GM12878 (cell line): ENCODE results near the gene NEUROG2. TPM values are rescaled to one million over a fixed set of nuclear protein-coding genes. Genes with fewer than 3 reads are reported as not detected.

Source experiments
- ATAC-seq: fragments of 200-7000 bp; cut with Tn5 transposase; 3 replicates; pipeline ENCODE4 v1.9.1; 2020; ENCODE audit warnings: mild to moderate bottlenecking, moderate library complexity
- BruUV-seq: library from RNA; stranded (reverse); fragments of 400-500 nt; replicated peaks from 2 replicates; lab custom pipeline; 2021; lab: Mats Ljungman, UMichigan
- CTCF ChIA-PET: fragments of 300-600 bp; sonication (Branson Sonifier 250); formaldehyde crosslinking; extraction: SDS; loops from one replicate; lab custom pipeline; 2021; ENCODE audit warnings: inconsistent platforms; lab: Yijun Ruan, JAX
- POLR2A ChIA-PET: fragments of 350-600 bp; formaldehyde crosslinking; extraction: SDS; loops from one replicate; lab custom pipeline; 2021; ENCODE audit warnings: inconsistent platforms; lab: Charles Lee
- RAD21 ChIA-PET: fragments of 300-600 bp; sonication (Branson Sonifier 250); formaldehyde crosslinking; loops from one replicate; lab custom pipeline; 2023; ENCODE audit warnings: antibody characterized with exemption; ENCODE audit not compliant: unreplicated experiment; lab: Charles Lee
- SMC1A ChIA-PET: fragments of 300-600 bp; sonication (Branson Sonifier 250); formaldehyde crosslinking; loops from one replicate; lab custom pipeline; 2023; ENCODE audit not compliant: unreplicated experiment, uncharacterized antibody; lab: Charles Lee
- DNase-seq: peaks from one replicate; pipeline ENCODE4 v3.0.0-alpha.2; 2011; ENCODE audit warnings: low read depth, low spot score
- FAIRE-seq: peaks from 3 replicates; lab custom pipeline; 2011; peaks lifted over from hg19 to GRCh38; lab: Jason Lieb, UNC
- H2AFZ ChIP-seq: 2 replicates; pipeline ENCODE4 v1.6.0; 2011; ENCODE audit warnings: low read depth, low read length, control low read depth; ENCODE audit not compliant: control insufficient read depth
- H3K27ac ChIP-seq: 2 replicates; pipeline ENCODE4 v1.5.1; 2011; ENCODE audit warnings: control low read depth; ENCODE audit not compliant: control insufficient read depth, insufficient read depth
- H3K27me3 ChIP-seq, 2 experiments: replicated peaks in 1 of 2; 2 replicates each; pipeline versions ENCODE4 v1.6.0 to v1.6.1; 2011; ENCODE audit warnings: low read length in 1 of 2; ENCODE audit not compliant: control insufficient read depth in 2 of 2, insufficient read depth in 2 of 2
- H3K36me3 ChIP-seq, 2 experiments: 2 replicates each; pipeline ENCODE4 v1.5.1; 2011; ENCODE audit warnings: low read length in 1 of 2; ENCODE audit not compliant: control insufficient read depth in 2 of 2, insufficient read depth in 2 of 2
- H3K4me1 ChIP-seq: 2 replicates; pipeline ENCODE4 v1.6.1; 2011; ENCODE audit warnings: mild to moderate bottlenecking, low read length, moderate library complexity, mixed read lengths; ENCODE audit not compliant: control insufficient read depth, insufficient read depth
- H3K4me2 ChIP-seq: 2 replicates; pipeline ENCODE4 v1.6.0; 2011; ENCODE audit warnings: control low read depth; ENCODE audit not compliant: control insufficient read depth, insufficient read depth
- H3K4me3 ChIP-seq: fragments of 200-600 bp; sonication (generic); 2 replicates; pipeline ENCODE4 v1.5.1; 2016
- H3K79me2 ChIP-seq: 2 replicates; pipeline ENCODE4 v1.6.0; 2011; ENCODE audit warnings: low read length; ENCODE audit not compliant: control insufficient read depth, insufficient read depth
- H3K9ac ChIP-seq: 2 replicates; pipeline ENCODE4 v1.8.0; 2011; ENCODE audit warnings: low read length, control low read depth, mixed read lengths; ENCODE audit not compliant: control insufficient read depth, insufficient read depth
- H3K9me3 ChIP-seq: replicated peaks from 3 replicates; pipeline ENCODE4 v1.5.1; 2011; ENCODE audit warnings: mild to moderate bottlenecking, low read length; ENCODE audit not compliant: control insufficient read depth, insufficient read depth
- H4K20me1 ChIP-seq: 2 replicates; pipeline ENCODE4 v1.6.0; 2011; ENCODE audit not compliant: control insufficient read depth, insufficient read depth
- BACH1 ChIP-seq: fragments of 450-650 bp; IDR thresholded peaks from 2 replicates; pipeline ENCODE4 v1.6.1; 2017; ENCODE audit warnings: mild to moderate bottlenecking, borderline replicate concordance
- CREM ChIP-seq: IDR thresholded peaks from 2 replicates; pipeline ENCODE4 v1.6.1; 2014; ENCODE audit warnings: antibody characterized with exemption, low read depth
- DPF2 ChIP-seq: fragments of 450-650 bp; IDR thresholded peaks from 2 replicates; pipeline ENCODE4 v1.6.1; 2017; ENCODE audit warnings: mild to moderate bottlenecking
- IKZF1 ChIP-seq: fragments of 450-650 bp; conservative IDR thresholded peaks from 2 replicates; pipeline ENCODE4 v1.6.1; 2017; ENCODE audit warnings: antibody characterized with exemption, mild to moderate bottlenecking
- IRF4 ChIP-seq: IDR thresholded peaks from 2 replicates; pipeline ENCODE4 v1.6.1; 2011; ENCODE audit warnings: low read depth, low read length
- IRF5 ChIP-seq: fragments of 450-650 bp; IDR thresholded peaks from 2 replicates; pipeline ENCODE4 v1.6.1; 2017; ENCODE audit warnings: borderline replicate concordance
- KLF5 ChIP-seq: fragments of 450-650 bp; IDR thresholded peaks from 2 replicates; pipeline ENCODE4 v1.6.1; 2014; ENCODE audit warnings: mild to moderate bottlenecking; ENCODE audit not compliant: partially characterized antibody
- MEF2A ChIP-seq: IDR thresholded peaks from 2 replicates; pipeline ENCODE4 v1.6.1; 2011; ENCODE audit warnings: low read depth, mild to moderate bottlenecking, low read length, moderate library complexity; ENCODE audit not compliant: insufficient read depth
- MYC ChIP-seq: IDR thresholded peaks from 2 replicates; pipeline ENCODE4 v1.6.1; 2011; ENCODE audit warnings: mild to moderate bottlenecking, low read length, moderate library complexity, inconsistent platforms; ENCODE audit not compliant: insufficient read depth, insufficient replicate concordance, insufficient read length, severe bottlenecking
- NFYA ChIP-seq: IDR thresholded peaks from 2 replicates; pipeline ENCODE4 v1.6.1; 2011; ENCODE audit warnings: low read depth, mild to moderate bottlenecking, low read length, improper control_type of control experiment, borderline replicate concordance
- NR2C2 ChIP-seq: IDR thresholded peaks from 2 replicates; pipeline ENCODE4 v1.6.1; 2011; ENCODE audit warnings: borderline replicate concordance, low read depth; ENCODE audit not compliant: control insufficient read depth, insufficient read length
- RFX5 ChIP-seq: IDR thresholded peaks from 2 replicates; pipeline ENCODE4 v1.6.1; 2011; ENCODE audit warnings: low read depth, low read length, improper control_type of control experiment
- STAT1 ChIP-seq: fragments of 450-650 bp; conservative IDR thresholded peaks from 2 replicates; pipeline ENCODE4 v1.6.1; 2014; ENCODE audit warnings: antibody characterized with exemption, mild to moderate bottlenecking
- WGBS: methylation state at CpG from one replicate; pipeline ENCODE4 v1.1.6; 2016; ENCODE audit warnings: low lambda C conversion rate; ENCODE audit not compliant: insufficient replicate concordance, insufficient coverage; ENCODE audit errors: missing lambda C conversion rate; 5-methylcytosine and 5-hydroxymethylcytosine counted together
- in situ Hi-C: fragments of 300-500 bp; cut with MboI; formaldehyde crosslinking; loops from 9 replicates; pipeline ENCODE4 v1.14.3; 2018; ENCODE audit warnings: mixed read lengths
- intact Hi-C: fragments of 100-400 bp; cut with micrococcal nuclease; formaldehyde crosslinking; loops from one replicate; pipeline ENCODE4 v1.14.2; 2022; ENCODE audit not compliant: unreplicated experiment
- polyA plus RNA-seq, 11 experiments: library from polyadenylated mRNA; depleted of rRNA in 4 of 11; unstranded in 6 of 11; stranded (reverse) in 5 of 11; fragments of >200 nt; fragmentation: Nextera tagmentation in 4 of 11; fragmentation: Illumina TruSeq in 1 of 11; extraction: Ambion mirVana in 4 of 11; extraction: Trizol in 1 of 11; gene quantifications; 1 replicate in 1 of 11; 2 replicates in 10 of 11; pipeline versions ENCODE4 v1.2.1 to v1.2.3, GENCODE V29; 2011 to 2016; ENCODE audit warnings: inconsistent platforms in 2 of 11, missing spikeins in 2 of 11, low read depth in 1 of 11
- total RNA-seq, 4 experiments: library from RNA; depleted of rRNA in 3 of 4; stranded (reverse); fragments of >200 nt in 3 of 4; fragmentation: Illumina TruSeq in 1 of 4; extraction: Trizol in 1 of 4; gene quantifications; 2 replicates each; pipeline versions ENCODE4 v1.2.1 to v1.2.3, GENCODE V29; 2013 to 2021
- TF ChIP-seq, protein P1 (sequence below): fragments of 450-650 bp; IDR thresholded peaks from 2 replicates; pipeline ENCODE4 v1.6.1; 2017; ENCODE audit warnings: low read depth, mild to moderate bottlenecking, moderate library complexity
- TF ChIP-seq, protein P2 (sequence below): IDR thresholded peaks from 2 replicates; pipeline ENCODE4 v1.6.1; 2011; ENCODE audit warnings: borderline replicate concordance, low read depth, mild to moderate bottlenecking, moderate library complexity, mixed read lengths, low read length; ENCODE audit not compliant: insufficient read depth; ENCODE audit errors: extremely low read length
- TF ChIP-seq, protein P3 (sequence below): IDR thresholded peaks from 2 replicates; pipeline ENCODE4 v1.6.1; 2012; ENCODE audit warnings: improper control_type of control experiment, low read depth, low read length; ENCODE audit not compliant: insufficient replicate concordance

The NEUROG2 gene
- total and polyA plus RNA-seq, 10 of the 15 experiments (the other 5 are each of a cell fraction or from before 2014, with no cell fraction given), result 0.53 to 3.3 (median 1.1) TPM

DNA sequence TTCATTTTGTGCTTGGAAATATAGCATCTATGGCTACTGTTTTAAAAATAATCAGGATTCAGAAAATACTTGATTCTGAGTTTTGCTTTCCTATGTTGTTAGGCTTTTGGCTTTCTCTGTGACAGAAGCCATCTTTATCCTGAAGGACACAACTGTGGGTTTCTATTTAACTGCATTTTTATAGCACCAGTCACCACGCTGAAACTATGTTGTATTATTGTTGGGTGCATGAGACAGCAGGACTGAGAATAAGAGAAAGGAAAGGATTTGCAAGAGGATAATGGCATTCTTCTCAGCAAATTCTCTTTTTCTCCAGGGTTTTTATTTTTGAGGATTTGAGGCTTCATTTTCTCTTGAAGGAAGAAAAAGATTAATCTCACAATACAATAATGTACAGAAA is 10.1 kb upstream of the NEUROG2 start:
- Histone ChIP-seq H3K9me3 (no peaks in the 10 kb centered on the region), H3K27ac (no peak overlapping the region), H4K20me1 (no peaks in the 10 kb centered on the region), H3K36me3 (no peaks in the 10 kb centered on the region), H3K27me3 (no peaks in the 10 kb centered on the region; a peak in 1 of 4 replicates), H2AFZ (no peak overlapping the region), H3K4me1 (no peaks in the 10 kb centered on the region), H3K4me3 (no peak overlapping the region), H3K4me2 (no peak overlapping the region), H3K9ac (no peak overlapping the region), H3K79me2 (no peaks in the 10 kb centered on the region)
- DNase-seq (no peak), FAIRE-seq (no peak), ATAC-seq (no peak)
- no TSS peak for BruUV-seq
- ChIA-PET CTCF (interaction anchor here (1.0 to 13.9 kb wide), 3 partner anchors 79 to 425 kb away, joined by 4 to 221 read pairs (median 91); no protein-coding TSS in a partner anchor), RAD21 (interaction anchor here (1.3 kb wide), 1 partner anchor 426 kb away, joined by 5 read pairs; no protein-coding TSS in a partner anchor), SMC1A (interaction anchor here (0.7 kb wide), 1 partner anchor 283 kb away, joined by 3 read pairs; no protein-coding TSS in a partner anchor), POLR2A (no interaction called here)
- in situ Hi-C loops, result no loop called here
- WGBS, result 100% methylated on average over 1 of the region's 1 CpG
- intact Hi-C loops, result no loop called here
- TF ChIP-seq NFYA (no peak), CREM (no peak), STAT1 (no peak), MYC (no peak), NR2C2 (no peak), BACH1 (no peak), IKZF1 (no peak), IRF4 (no peak), RFX5 (no peak), KLF5 (no peak), DPF2 (no peak), MEF2A (no peak), IRF5 (no peak)
- TF ChIP-seq, protein P1, sequence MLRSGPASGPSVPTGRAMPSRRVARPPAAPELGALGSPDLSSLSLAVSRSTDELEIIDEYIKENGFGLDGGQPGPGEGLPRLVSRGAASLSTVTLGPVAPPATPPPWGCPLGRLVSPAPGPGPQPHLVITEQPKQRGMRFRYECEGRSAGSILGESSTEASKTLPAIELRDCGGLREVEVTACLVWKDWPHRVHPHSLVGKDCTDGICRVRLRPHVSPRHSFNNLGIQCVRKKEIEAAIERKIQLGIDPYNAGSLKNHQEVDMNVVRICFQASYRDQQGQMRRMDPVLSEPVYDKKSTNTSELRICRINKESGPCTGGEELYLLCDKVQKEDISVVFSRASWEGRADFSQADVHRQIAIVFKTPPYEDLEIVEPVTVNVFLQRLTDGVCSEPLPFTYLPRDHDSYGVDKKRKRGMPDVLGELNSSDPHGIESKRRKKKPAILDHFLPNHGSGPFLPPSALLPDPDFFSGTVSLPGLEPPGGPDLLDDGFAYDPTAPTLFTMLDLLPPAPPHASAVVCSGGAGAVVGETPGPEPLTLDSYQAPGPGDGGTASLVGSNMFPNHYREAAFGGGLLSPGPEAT, result no peak
- TF ChIP-seq, protein P2, sequence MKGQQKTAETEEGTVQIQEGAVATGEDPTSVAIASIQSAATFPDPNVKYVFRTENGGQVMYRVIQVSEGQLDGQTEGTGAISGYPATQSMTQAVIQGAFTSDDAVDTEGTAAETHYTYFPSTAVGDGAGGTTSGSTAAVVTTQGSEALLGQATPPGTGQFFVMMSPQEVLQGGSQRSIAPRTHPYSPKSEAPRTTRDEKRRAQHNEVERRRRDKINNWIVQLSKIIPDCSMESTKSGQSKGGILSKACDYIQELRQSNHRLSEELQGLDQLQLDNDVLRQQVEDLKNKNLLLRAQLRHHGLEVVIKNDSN, result no peak
- TF ChIP-seq, protein P3, sequence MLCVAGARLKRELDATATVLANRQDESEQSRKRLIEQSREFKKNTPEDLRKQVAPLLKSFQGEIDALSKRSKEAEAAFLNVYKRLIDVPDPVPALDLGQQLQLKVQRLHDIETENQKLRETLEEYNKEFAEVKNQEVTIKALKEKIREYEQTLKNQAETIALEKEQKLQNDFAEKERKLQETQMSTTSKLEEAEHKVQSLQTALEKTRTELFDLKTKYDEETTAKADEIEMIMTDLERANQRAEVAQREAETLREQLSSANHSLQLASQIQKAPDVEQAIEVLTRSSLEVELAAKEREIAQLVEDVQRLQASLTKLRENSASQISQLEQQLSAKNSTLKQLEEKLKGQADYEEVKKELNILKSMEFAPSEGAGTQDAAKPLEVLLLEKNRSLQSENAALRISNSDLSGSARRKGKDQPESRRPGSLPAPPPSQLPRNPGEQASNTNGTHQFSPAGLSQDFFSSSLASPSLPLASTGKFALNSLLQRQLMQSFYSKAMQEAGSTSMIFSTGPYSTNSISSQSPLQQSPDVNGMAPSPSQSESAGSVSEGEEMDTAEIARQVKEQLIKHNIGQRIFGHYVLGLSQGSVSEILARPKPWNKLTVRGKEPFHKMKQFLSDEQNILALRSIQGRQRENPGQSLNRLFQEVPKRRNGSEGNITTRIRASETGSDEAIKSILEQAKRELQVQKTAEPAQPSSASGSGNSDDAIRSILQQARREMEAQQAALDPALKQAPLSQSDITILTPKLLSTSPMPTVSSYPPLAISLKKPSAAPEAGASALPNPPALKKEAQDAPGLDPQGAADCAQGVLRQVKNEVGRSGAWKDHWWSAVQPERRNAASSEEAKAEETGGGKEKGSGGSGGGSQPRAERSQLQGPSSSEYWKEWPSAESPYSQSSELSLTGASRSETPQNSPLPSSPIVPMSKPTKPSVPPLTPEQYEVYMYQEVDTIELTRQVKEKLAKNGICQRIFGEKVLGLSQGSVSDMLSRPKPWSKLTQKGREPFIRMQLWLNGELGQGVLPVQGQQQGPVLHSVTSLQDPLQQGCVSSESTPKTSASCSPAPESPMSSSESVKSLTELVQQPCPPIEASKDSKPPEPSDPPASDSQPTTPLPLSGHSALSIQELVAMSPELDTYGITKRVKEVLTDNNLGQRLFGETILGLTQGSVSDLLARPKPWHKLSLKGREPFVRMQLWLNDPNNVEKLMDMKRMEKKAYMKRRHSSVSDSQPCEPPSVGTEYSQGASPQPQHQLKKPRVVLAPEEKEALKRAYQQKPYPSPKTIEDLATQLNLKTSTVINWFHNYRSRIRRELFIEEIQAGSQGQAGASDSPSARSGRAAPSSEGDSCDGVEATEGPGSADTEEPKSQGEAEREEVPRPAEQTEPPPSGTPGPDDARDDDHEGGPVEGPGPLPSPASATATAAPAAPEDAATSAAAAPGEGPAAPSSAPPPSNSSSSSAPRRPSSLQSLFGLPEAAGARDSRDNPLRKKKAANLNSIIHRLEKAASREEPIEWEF, result no peak
